Measurements from ENCODE around the gene PROM1. TPM values are rescaled to one million over a fixed set of nuclear protein-coding genes. Genes with fewer than 3 reads are reported as not detected.

Gene PROM1
- total RNA-seq, 4 donors from 2014 or later, result 3.3 to 4.6 (median 4.0) TPM

- no peak for DNase-seq (ENCODE audit: extremely low spot score)
- Histone ChIP-seq H3K36me3 (no peaks in the 10 kb centered on the region), H3K9me3 (no peaks in the 10 kb centered on the region), H3K4me3 (no peak overlapping the region), H3K27me3 (no peaks in the 10 kb centered on the region), H3K27ac (replicated peaks in 1 of 4) (no peak overlapping the region), H3K4me1 (peaks cover 0 to 2% (median 0%) of the 10 kb centered on the region in 4 donors)
- intact Hi-C loops (cut with DNase I), result no loop called here
- TF ChIP-seq CTCF (IDR thresholded peaks at IDR 0.05) (no peak), POLR2AphosphoS5 (IDR thresholded peaks at IDR 0.05) (no peak), EP300 (IDR thresholded peaks at IDR 0.05) (no peak), POLR2A (IDR thresholded peaks at IDR 0.05; ENCODE audit: low read depth) (no peak)
- 94% methylated on average over 5 of the region's 5 CpGs for WGBS
These were observed 44.7 kb downstream of the PROM1 start for GRCh38 chr4:16039139-16039538.

GRCh38 chr4:16037901-16038300 lies 45.9 kb downstream of the PROM1 start:
- WGBS, result 90% methylated on average over 4 of the region's 4 CpGs
- TF ChIP-seq CTCF (IDR thresholded peaks at IDR 0.05), result no peak
- no peak for TF ChIP-seq POLR2AphosphoS5 (IDR thresholded peaks at IDR 0.05)
- TF ChIP-seq EP300 (IDR thresholded peaks at IDR 0.05), result no peak
- TF ChIP-seq POLR2A (IDR thresholded peaks at IDR 0.05; ENCODE audit: low read depth), result no peak
- no peaks in the 10 kb centered on the region for H3K9me3 ChIP-seq
- peaks cover 0 to 5% (median 0%) of the 10 kb centered on the region in 4 donors for H3K4me1 ChIP-seq
- no peak overlapping the region for H3K4me3 ChIP-seq
- H3K27me3 ChIP-seq, result no peaks in the 10 kb centered on the region
- H3K36me3 ChIP-seq, result no peaks in the 10 kb centered on the region
- H3K27ac ChIP-seq (replicated peaks in 1 of 4), result no peak overlapping the region
- intact Hi-C loops (cut with DNase I), result no loop called here
- DNase-seq (ENCODE audit: extremely low spot score), result no peak

- H3K4me3 ChIP-seq, result no peak overlapping the region
- no peak for DNase-seq (ENCODE audit: extremely low spot score)
- H3K4me1 ChIP-seq, result peaks cover 0 to 5% (median 2%) of the 10 kb centered on the region in 4 donors
- no peaks in the 10 kb centered on the region for H3K27me3 ChIP-seq
- no peaks in the 10 kb centered on the region for H3K9me3 ChIP-seq
- WGBS, result 89% methylated on average over 6 of the region's 6 CpGs
- TF ChIP-seq POLR2A (IDR thresholded peaks at IDR 0.05; ENCODE audit: low read depth) (no peak), POLR2AphosphoS5 (IDR thresholded peaks at IDR 0.05) (no peak), EP300 (IDR thresholded peaks at IDR 0.05) (no peak), CTCF (IDR thresholded peaks at IDR 0.05) (no peak)
- no peaks in the 10 kb centered on the region for H3K36me3 ChIP-seq
- no peak overlapping the region for H3K27ac ChIP-seq (replicated peaks in 1 of 4)
- intact Hi-C loops (cut with DNase I), result no loop called here
These were observed 48.0 kb downstream of the PROM1 start for GRCh38 chr4:16035843-16036242.

- intact Hi-C loops (cut with DNase I), result no loop called here
These were observed 49.6 kb downstream of the PROM1 start for GRCh38 chr4:16034010-16034748.

More at GRCh38 chr4:16034010-16034748, 49.6 kb downstream of the PROM1 start:
- Histone ChIP-seq H3K4me1 (peaks cover 3 to 11% (median 6%) of the 10 kb centered on the region in 4 donors), H3K27ac (replicated peaks in 1 of 4) (no peak overlapping the region), H3K27me3 (no peaks in the 10 kb centered on the region), H3K36me3 (no peaks in the 10 kb centered on the region), H3K4me3 (no peak overlapping the region), H3K9me3 (no peaks in the 10 kb centered on the region)
- WGBS, result 67% methylated on average over 9 of the region's 10 CpGs
- no peak for DNase-seq (ENCODE audit: extremely low spot score)
- TF ChIP-seq CTCF (IDR thresholded peaks at IDR 0.05), result no peak
